ENCODE measurements around the gene EFCAB7. TPM values are rescaled to one million over a fixed set of nuclear protein-coding genes. Genes with fewer than 3 reads are reported as not detected.
A peak's percentile ranks its signal among the peaks of the same experiment; 100 is the strongest.

The EFCAB7 gene
- total RNA-seq, 6 donors from 2014 or later, result 2.1 to 20.4 (median 4.7) TPM

DNA sequence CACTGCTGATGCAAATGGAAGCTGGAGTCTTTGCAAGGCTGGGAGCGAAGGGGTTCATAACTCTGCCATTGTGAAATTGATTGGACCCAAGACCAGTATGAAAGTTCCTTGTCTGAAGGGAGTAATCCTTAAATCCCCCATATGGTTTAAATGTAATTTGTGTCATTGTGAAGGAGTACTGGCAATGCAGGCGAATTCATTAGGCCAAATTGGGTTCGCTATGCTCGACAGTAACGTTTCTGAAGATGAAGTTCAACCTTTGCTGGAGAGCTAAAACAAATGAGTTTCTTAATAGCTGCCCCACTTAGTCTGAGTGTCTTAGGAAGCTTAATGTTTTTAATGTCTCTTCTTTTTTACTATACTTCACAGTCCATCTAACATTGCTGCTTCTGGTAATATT is 97.3 kb downstream of the EFCAB7 start:
- ATAC-seq (ENCODE audit: low FRiP score in 2 of 2), result no peak
- DNase-seq, result no peak
- no peak for TF ChIP-seq CTCF (IDR thresholded peaks at IDR 0.05)
- no peak for TF ChIP-seq POLR2A (IDR thresholded peaks at IDR 0.05)
- no peak for TF ChIP-seq EP300 (IDR thresholded peaks at IDR 0.05)
- no peaks in the 10 kb centered on the region for H3K36me3 ChIP-seq
- no peak overlapping the region for H3K27ac ChIP-seq
- H3K9me3 ChIP-seq, result no peaks in the 10 kb centered on the region
- 91 to 92% methylated on average over 5 of the region's 5 CpGs for WGBS, 2 donors
- no peak overlapping the region for H3K4me3 ChIP-seq
- H3K27me3 ChIP-seq, result no peaks in the 10 kb centered on the region
- H3K4me1 ChIP-seq, result peaks cover 0 to 14% (median 7%) of the 10 kb centered on the region in 4 donors

DNA sequence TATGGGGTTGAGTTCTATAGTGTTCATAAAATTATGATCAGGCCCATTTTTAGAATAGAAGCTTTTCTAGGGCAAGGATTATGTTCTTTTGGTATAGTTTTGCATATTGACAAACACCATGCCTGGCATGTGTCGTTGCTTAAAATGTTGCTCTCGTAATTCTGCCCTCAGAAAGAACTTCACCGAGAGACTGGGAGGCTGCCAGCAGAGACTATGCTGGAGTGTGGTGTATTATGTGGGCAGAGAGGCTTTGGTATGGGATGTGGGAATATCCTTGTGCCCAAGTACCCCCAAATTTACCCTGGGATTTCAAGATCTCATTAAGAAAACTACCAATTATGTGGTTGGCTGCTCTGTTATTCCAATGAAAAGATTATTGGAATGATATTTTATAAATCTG is 97.8 kb downstream of the EFCAB7 start:
- WGBS, 2 donors, result 62 to 74% methylated on average over 3 of the region's 3 CpGs
- DNase-seq, result no peak
- no peak for ATAC-seq (ENCODE audit: low FRiP score in 2 of 2)
- H3K27ac ChIP-seq, result peak overlapping the region in 1 of 4 donors; percentile 17
- H3K4me3 ChIP-seq, result no peak overlapping the region
- TF ChIP-seq POLR2A (IDR thresholded peaks at IDR 0.05), result no peak
- TF ChIP-seq EP300 (IDR thresholded peaks at IDR 0.05), result no peak
- no peak for TF ChIP-seq CTCF (IDR thresholded peaks at IDR 0.05)
- TF ChIP-seq POLR2AphosphoS5 (IDR thresholded peaks at IDR 0.05), result no peak
- no peaks in the 10 kb centered on the region for H3K27me3 ChIP-seq
- H3K4me1 ChIP-seq, result peaks cover 2 to 18% (median 6%) of the 10 kb centered on the region in 4 donors
- no peaks in the 10 kb centered on the region for H3K9me3 ChIP-seq
- no peaks in the 10 kb centered on the region for H3K36me3 ChIP-seq

DNA sequence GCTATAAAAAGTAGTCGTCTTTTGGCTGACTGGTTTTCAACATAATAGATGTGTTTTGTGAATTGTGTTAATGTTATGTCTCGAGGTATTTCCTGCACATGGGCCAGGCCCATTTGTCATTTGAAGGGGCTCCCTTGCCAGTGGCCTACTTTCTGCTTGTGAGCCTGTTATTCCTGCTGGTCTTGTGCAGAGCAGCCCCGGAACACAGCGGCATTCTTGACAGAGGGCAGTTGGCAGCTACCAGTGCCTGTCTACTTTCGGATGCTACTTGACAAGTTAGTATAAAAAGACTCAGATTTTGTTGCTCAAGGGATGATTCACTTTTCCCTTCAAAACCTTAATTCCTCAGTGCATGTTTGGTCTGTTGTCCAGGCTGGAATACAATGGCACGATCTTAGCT is 98.4 kb downstream of the EFCAB7 start:
- Histone ChIP-seq H3K9me3 (no peaks in the 10 kb centered on the region), H3K27ac (peak overlapping the region in 1 of 4 donors; percentile 17), H3K4me1 (peaks cover 2 to 20% (median 7%) of the 10 kb centered on the region in 4 donors), H3K4me3 (no peak overlapping the region), H3K27me3 (no peaks in the 10 kb centered on the region), H3K36me3 (no peaks in the 10 kb centered on the region)
- WGBS, 2 donors, result 46 to 48% methylated on average over 5 to 6 of the region's 6 CpGs
- DNase-seq, result no peak
- TF ChIP-seq EP300 (IDR thresholded peaks at IDR 0.05) (no peak), POLR2AphosphoS5 (IDR thresholded peaks at IDR 0.05) (peak in 1 of 2 donors; percentile 17)
- no peak for ATAC-seq (ENCODE audit: low FRiP score in 2 of 2)

Small RNAs within 50 kb of the gene (small RNA-seq; reads per million reads assigned to genes)
- gene RF02105, result 0 reads per million in 4 donors
- gene RF02106, result 0 reads per million in 4 donors
- 0 reads per million in 4 donors for gene RF02107
- 0 reads per million in 4 donors for gene RF02108
- gene RF02109, result 0 reads per million in 4 donors
- 0 reads per million in 4 donors for gene RF02110
- 0 reads per million in 4 donors for gene RN7SL488P
- 0 reads per million in 4 donors for gene RNU7-123P

Other genes with a start within 250 kb of the EFCAB7 start
- gene FOXD3, start 201.0 kb upstream of the EFCAB7 start, total RNA-seq, result under 1 TPM in 1 of 6 donors, not detected in 5; 0.09 TPM
- gene ALG6, start 155.9 kb upstream of the EFCAB7 start, total RNA-seq, result 10 to 100 TPM in 2 of 6 donors, 1 to 10 TPM in 3, under 1 TPM in 1; 1.00 to 15.7 (median 9.3) TPM
- gene ITGB3BP, start 300 bp upstream of the EFCAB7 start, total RNA-seq, result 10 to 100 TPM in 3 of 6 donors, 1 to 10 TPM in 3; 8.2 to 14.7 (median 10.4) TPM
- 100 to 1,000 TPM in 1 of 6 donors, 10 to 100 TPM in 5; 25.1 to 101 (median 61.3) TPM for gene PGM1, start 69.9 kb downstream of the EFCAB7 start, total RNA-seq